Chondrocyte (in vitro differentiated cells): ENCODE results near the gene MRPL49. TPM values are rescaled to one million over a fixed set of nuclear protein-coding genes. Genes with fewer than 3 reads are reported as not detected.
A peak's percentile ranks its signal among the peaks of the same experiment; 100 is the strongest.

Experiments used
- DNase-seq: peaks from one replicate; pipeline ENCODE4 v3.0.0; 2021; ENCODE audit warnings: mixed read lengths, low spot score
- H3K27ac Mint-ChIP-seq: one replicate; pipeline ENCODE4 v1.8.0; 2021; ENCODE audit warnings: mild to moderate bottlenecking, moderate library complexity, mixed read lengths; ENCODE audit not compliant: unreplicated experiment
- H3K27me3 Mint-ChIP-seq: 2 replicates; pipeline ENCODE4 v1.8.0; 2021; ENCODE audit warnings: low read depth, mixed read lengths
- H3K36me3 Mint-ChIP-seq: 2 replicates; pipeline ENCODE4 v1.8.0; 2021; ENCODE audit warnings: low read depth, mixed read lengths
- H3K4me1 Mint-ChIP-seq: 2 replicates; pipeline ENCODE4 v1.8.0; 2021; ENCODE audit warnings: low read depth, mild to moderate bottlenecking, mixed read lengths
- H3K4me3 Mint-ChIP-seq: one replicate; pipeline ENCODE4 v1.8.0; 2021; ENCODE audit warnings: mild to moderate bottlenecking, moderate library complexity, mixed read lengths; ENCODE audit not compliant: unreplicated experiment
- H3K9me3 Mint-ChIP-seq: 2 replicates; pipeline ENCODE4 v1.8.0; 2021; ENCODE audit warnings: low read depth, mixed read lengths
- total RNA-seq: library from RNA; stranded (reverse); gene quantifications from 3 replicates; pipeline ENCODE4 v1.2.1, GENCODE V29; 2021
- TF ChIP-seq, protein P1 (sequence below): fragments of 200-600 bp; sonication (generic); IDR thresholded peaks from 2 replicates; pipeline ENCODE4 v1.5.0; 2021; ENCODE audit warnings: antibody characterized with exemption, mild to moderate bottlenecking, moderate library complexity

The MRPL49 gene
- total RNA-seq, 1 donor from 2014 or later = 37.2 TPM

- Mint-ChIP-seq H3K27me3 (no peaks in the 10 kb centered on the region), H3K27ac (peak within 1 kb of the TSS; percentile 99), H3K4me1 (peaks cover 25% of the 10 kb centered on the region), H3K36me3 (peaks cover 7% of the 10 kb centered on the region), H3K9me3 (no peaks in the 10 kb centered on the region), H3K4me3 (peak within 1 kb of the TSS; percentile 92)
- DNase-seq = peak; percentile 95
- TF ChIP-seq, protein P1, sequence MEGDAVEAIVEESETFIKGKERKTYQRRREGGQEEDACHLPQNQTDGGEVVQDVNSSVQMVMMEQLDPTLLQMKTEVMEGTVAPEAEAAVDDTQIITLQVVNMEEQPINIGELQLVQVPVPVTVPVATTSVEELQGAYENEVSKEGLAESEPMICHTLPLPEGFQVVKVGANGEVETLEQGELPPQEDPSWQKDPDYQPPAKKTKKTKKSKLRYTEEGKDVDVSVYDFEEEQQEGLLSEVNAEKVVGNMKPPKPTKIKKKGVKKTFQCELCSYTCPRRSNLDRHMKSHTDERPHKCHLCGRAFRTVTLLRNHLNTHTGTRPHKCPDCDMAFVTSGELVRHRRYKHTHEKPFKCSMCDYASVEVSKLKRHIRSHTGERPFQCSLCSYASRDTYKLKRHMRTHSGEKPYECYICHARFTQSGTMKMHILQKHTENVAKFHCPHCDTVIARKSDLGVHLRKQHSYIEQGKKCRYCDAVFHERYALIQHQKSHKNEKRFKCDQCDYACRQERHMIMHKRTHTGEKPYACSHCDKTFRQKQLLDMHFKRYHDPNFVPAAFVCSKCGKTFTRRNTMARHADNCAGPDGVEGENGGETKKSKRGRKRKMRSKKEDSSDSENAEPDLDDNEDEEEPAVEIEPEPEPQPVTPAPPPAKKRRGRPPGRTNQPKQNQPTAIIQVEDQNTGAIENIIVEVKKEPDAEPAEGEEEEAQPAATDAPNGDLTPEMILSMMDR = no peak
These were observed 12.3 kb downstream of the MRPL49 start, which contains the start of gene SYVN1 for GRCh38 chr11:65134240-65134951. Gene SYVN1 (minus strand): TSS chr11:65134519. CDS start chr11:65133601, 918 bp downstream.

- Mint-ChIP-seq H3K4me1 (peaks cover 25% of the 10 kb centered on the region), H3K9me3 (no peaks in the 10 kb centered on the region), H3K27ac (peak overlapping the region; percentile 99), H3K27me3 (peaks cover 3% of the 10 kb centered on the region), H3K36me3 (peaks cover 7% of the 10 kb centered on the region), H3K4me3 (peak overlapping the region; percentile 92)
- peak; percentile 88 for DNase-seq
- TF ChIP-seq, protein P1 = no peak
These were observed 13.0 kb downstream of the MRPL49 start for GRCh38 chr11:65134952-65135632.

DNA sequence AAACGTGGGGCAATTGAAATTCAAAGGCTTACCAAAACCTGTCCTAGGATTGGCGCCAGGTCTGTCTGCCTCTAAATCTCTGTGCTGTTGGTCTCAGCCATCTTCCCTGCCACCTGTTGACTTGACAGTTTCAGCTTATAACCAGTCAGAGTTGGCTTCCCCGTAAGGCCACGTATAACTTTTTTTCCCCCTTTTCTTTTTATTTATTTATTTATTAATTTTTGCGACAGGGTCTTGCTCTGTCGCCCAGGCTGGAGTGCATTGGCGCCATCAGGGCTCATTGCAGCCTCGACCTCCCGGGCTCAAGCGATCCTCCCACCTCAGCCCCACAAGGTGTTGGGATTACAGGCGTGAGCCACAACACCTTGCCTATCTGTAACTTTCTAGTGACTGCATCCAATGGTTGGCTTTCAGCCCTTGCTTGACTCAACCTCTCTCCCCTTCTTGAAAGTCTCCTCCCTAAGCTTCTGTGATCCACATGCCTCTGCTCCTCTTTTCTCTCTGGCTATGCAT is 13.6 kb downstream of the MRPL49 start:
- DNase-seq = peak; percentile 26
- Mint-ChIP-seq H3K9me3 (no peaks in the 10 kb centered on the region), H3K36me3 (peaks cover 5% of the 10 kb centered on the region), H3K27ac (peak overlapping the region; percentile 99), H3K4me3 (peak overlapping the region; percentile 92), H3K4me1 (peaks cover 25% of the 10 kb centered on the region), H3K27me3 (peaks cover 6% of the 10 kb centered on the region)
- TF ChIP-seq, protein P1 = no peak

DNA sequence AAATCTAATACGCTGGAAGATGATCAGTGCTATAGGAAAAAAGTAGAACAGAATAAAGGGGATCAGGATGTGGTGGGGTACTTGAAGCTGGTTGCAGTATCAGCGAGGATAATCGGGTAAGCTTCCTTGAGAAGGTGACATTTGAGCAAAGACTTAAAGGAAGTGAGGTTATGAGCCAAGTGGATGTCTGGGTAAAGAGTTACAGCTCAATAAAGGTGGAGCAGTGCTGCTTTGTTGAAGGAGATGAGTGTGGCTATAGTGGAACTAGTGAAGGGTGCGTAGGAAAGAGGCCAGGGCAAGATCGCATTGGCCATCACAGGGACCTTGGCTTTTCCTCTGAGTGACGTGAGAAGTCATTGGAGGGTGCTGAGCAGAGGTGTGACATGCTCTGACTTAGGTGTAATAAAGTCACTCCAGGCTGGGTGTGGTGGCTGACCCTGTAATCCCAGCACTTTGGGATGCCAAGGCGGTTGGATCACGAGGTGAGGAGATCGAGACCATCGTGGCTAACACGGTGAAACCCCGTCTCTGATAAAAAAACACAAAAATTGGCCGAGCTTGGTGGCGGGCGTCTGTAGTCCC is 14.5 kb downstream of the MRPL49 start:
- H3K4me1 Mint-ChIP-seq = peaks cover 25% of the 10 kb centered on the region
- no peaks in the 10 kb centered on the region for H3K36me3 Mint-ChIP-seq
- TF ChIP-seq, protein P1 = no peak
- peak; percentile 18 for DNase-seq
- no peak overlapping the region for H3K4me3 Mint-ChIP-seq
- peaks cover 13% of the 10 kb centered on the region for H3K27me3 Mint-ChIP-seq
- H3K27ac Mint-ChIP-seq = no peak overlapping the region
- no peaks in the 10 kb centered on the region for H3K9me3 Mint-ChIP-seq

DNA sequence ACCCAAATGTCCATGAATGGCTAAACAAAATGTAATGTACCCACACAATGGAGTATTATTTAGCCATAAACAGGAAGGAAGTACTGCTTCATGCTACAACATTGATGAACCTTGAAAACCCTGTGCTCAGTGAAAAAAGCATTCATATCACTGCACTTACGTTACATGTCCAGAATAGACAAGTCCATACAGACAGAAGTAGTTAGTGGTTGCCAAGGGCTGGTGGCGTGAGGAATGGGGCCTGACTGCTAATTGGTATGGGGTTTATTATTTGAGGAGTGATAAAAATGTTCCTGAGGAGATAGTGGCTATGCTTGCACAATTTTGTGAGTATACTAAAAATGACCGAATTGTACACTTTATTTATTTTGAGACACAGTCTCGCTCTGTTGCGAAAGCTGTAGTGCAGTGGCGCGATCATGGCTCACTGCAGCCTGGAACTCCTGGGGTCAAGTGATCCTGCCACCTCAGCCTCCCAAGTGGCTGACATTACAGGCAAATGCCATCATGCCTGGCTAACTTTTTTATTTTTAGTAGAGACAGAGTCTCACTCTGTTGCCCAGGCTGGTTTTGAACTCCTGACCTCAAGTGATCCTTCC is 19.9 kb downstream of the MRPL49 start:
- H3K9me3 Mint-ChIP-seq = no peaks in the 10 kb centered on the region
- TF ChIP-seq, protein P1 = no peak
- no peak overlapping the region for H3K4me3 Mint-ChIP-seq
- H3K27ac Mint-ChIP-seq = no peak overlapping the region
- no peaks in the 10 kb centered on the region for H3K4me1 Mint-ChIP-seq
- peaks cover 26% of the 10 kb centered on the region for H3K27me3 Mint-ChIP-seq
- no peak for DNase-seq
- H3K36me3 Mint-ChIP-seq = no peaks in the 10 kb centered on the region
